Adrenal gland (tissue), 12 donors: ENCODE results near the gene TOR1AIP1. TPM values are rescaled to one million over a fixed set of nuclear protein-coding genes. Genes with fewer than 3 reads are reported as not detected.
A peak's percentile ranks its signal among the peaks of the same experiment; 100 is the strongest.

Experiments used
- DNase-seq, 7 donors: peaks; one replicate each; pipeline ENCODE4 v3.0.0-alpha.2; 2019 to 2020
- H3K27ac ChIP-seq, 5 donors: fragments of 200-600 bp; sonication (generic) in 4 of 5; 1 replicate in 3 of 5; 2 replicates in 2 of 5; pipeline versions ENCODE4 v1.5.1 to v1.8.0; 2016 to 2020; ENCODE audit warnings: mild to moderate bottlenecking in 1 of 5
- H3K27me3 ChIP-seq: fragments of 200-600 bp; 2 replicates; pipeline ENCODE4 v1.8.0; 2021
- H3K36me3 ChIP-seq, 2 donors: fragments of 200-600 bp; replicated peaks in 1 of 2; 1 replicate in 1 of 2; 2 replicates in 1 of 2; pipeline versions ENCODE4 v1.5.1 to v1.8.0; 2018 to 2022
- H3K4me1 ChIP-seq, 2 donors: fragments of 200-600 bp; replicated peaks in 1 of 2; 1 replicate in 1 of 2; 2 replicates in 1 of 2; pipeline versions ENCODE4 v1.5.1 to v1.8.0; 2018 to 2021
- H3K4me3 ChIP-seq, 4 donors: fragments of 200-600 bp; sonication (generic) in 3 of 4; one replicate each; pipeline ENCODE4 v1.5.1; 2016 to 2018
- H3K9me3 ChIP-seq, 3 donors: fragments of 200-600 bp; sonication (generic) in 1 of 3; replicated peaks in 1 of 3; 1 replicate in 2 of 3; 2 replicates in 1 of 3; pipeline versions ENCODE4 v1.5.1 to v1.8.0; 2016 to 2021
- CTCF ChIP-seq, 6 experiments: fragments of 450-650 bp in 4 of 6; fragments of 200-600 bp in 2 of 6; sonication (generic) in 1 of 6; IDR thresholded peaks; 1 replicate in 5 of 6; 2 replicates in 1 of 6; pipeline versions ENCODE4 v1.5.1 to v1.8.0; 2016 to 2021; ENCODE audit warnings: antibody characterized with exemption in 6 of 6, mild to moderate bottlenecking in 2 of 6, moderate library complexity in 1 of 6
- POLR2A ChIP-seq, 2 donors: fragments of 450-650 bp; IDR thresholded peaks; one replicate each; pipeline ENCODE4 v1.6.1; 2017; ENCODE audit warnings: antibody characterized with exemption in 2 of 2, mild to moderate bottlenecking in 2 of 2, moderate library complexity in 1 of 2
- WGBS, 4 donors: extraction: QIAGEN DNeasy Blood & Tissue Kit in 2 of 4; methylation state at CpG; one replicate each; pipeline versions ENCODE4 v1.1.5 to v1.1.7; 2013 to 2017; 5-methylcytosine and 5-hydroxymethylcytosine counted together
- intact Hi-C, 2 donors: fragments of 100-400 bp; cut with DNase I; formaldehyde crosslinking; loops; one replicate each; pipeline versions ENCODE4 v1.14.1 to v1.15.0; 2022 to 2023
- polyA plus RNA-seq, 3 donors: library from polyadenylated mRNA; stranded (reverse); fragments of 200-250 nt in 2 of 3; fragments of 350-450 nt in 1 of 3; fragmentation: Illumina TruSeq in 1 of 3; extraction: RNeasy Lipid Tissue Mini Kit (QIAGEN cat#74804) in 1 of 3; gene quantifications; one replicate each; pipeline ENCODE4 v1.2.3, GENCODE V29; 2013 to 2014
- total RNA-seq, 9 donors: library from RNA; depleted of rRNA in 4 of 9; stranded (reverse); fragments of >200 nt in 4 of 9; fragments of 120-200 nt in 1 of 9; fragmentation: NEBNext Ultra II Directional in 1 of 9; extraction: Animal tissue kit (Norgen Biotek cat#: 25700) in 1 of 9; gene quantifications; one replicate each; pipeline versions ENCODE4 v1.1.0 to v1.2.4, GENCODE V29; 2013 to 2023
- donor health status: healthy with polysubstance abuse.
- donor health status: Bipolar disorder and iron deficiency.
- donor health status: DM: yes; HTN: yes; CAD: no.
- donor health status: DM: no; HTN: no; CAD: no.
- donor health status: DM: no; HTN: no; CAD: no.
- donor health status: DM: yes; HTN: yes; CAD: no.

The TOR1AIP1 gene
- total and polyA plus RNA-seq, 12 donors, result 22.5 to 99.6 (median 58.1) TPM

- intact Hi-C loops, result no loop called here
Observed at GRCh38 chr1:179870870-179871269, 11.2 kb upstream of the TOR1AIP1 start.

GRCh38 chr1:179871940-179872339, 10.1 kb upstream of the TOR1AIP1 start:
- H3K4me3 ChIP-seq, result no peak overlapping the region
- no peak for DNase-seq
- H3K4me1 ChIP-seq, result peaks cover 29 to 61% of the 10 kb centered on the region in 2 donors
- intact Hi-C loops, result no loop called here
- H3K36me3 ChIP-seq, result peaks cover 0 to 27% of the 10 kb centered on the region in 2 donors
- H3K27ac ChIP-seq, result no peak overlapping the region
- H3K27me3 ChIP-seq, result no peaks in the 10 kb centered on the region
- TF ChIP-seq CTCF (IDR thresholded peaks at IDR 0.05) (no peak), POLR2A (IDR thresholded peaks at IDR 0.05) (no peak)
- no peaks in the 10 kb centered on the region for H3K9me3 ChIP-seq
- WGBS, 4 donors, result 61 to 89% (median 74%) methylated on average over 1 of the region's 1 CpG

More at GRCh38 chr1:179870870-179871269, 11.2 kb upstream of the TOR1AIP1 start:
- TF ChIP-seq CTCF (IDR thresholded peaks at IDR 0.05) (no peak), POLR2A (IDR thresholded peaks at IDR 0.05) (no peak)
- H3K27me3 ChIP-seq, result no peaks in the 10 kb centered on the region
- WGBS, 4 donors, result 96 to 100% (median 97%) methylated on average over 1 of the region's 1 CpG
- no peak overlapping the region for H3K27ac ChIP-seq
- H3K4me3 ChIP-seq, result no peak overlapping the region
- H3K4me1 ChIP-seq, result peaks cover 28 to 50% of the 10 kb centered on the region in 2 donors
- no peak for DNase-seq
- peaks cover 0 to 35% of the 10 kb centered on the region in 2 donors for H3K36me3 ChIP-seq
- H3K9me3 ChIP-seq, result no peaks in the 10 kb centered on the region

GRCh38 chr1:179872558-179872957, 9.5 kb upstream of the TOR1AIP1 start:
- no peak overlapping the region for H3K4me3 ChIP-seq
- intact Hi-C loops, result no loop called here
- H3K27ac ChIP-seq, result peak overlapping the region in 2 of 5 donors; percentile 21 to 34
- H3K9me3 ChIP-seq, result no peaks in the 10 kb centered on the region
- TF ChIP-seq POLR2A (IDR thresholded peaks at IDR 0.05) (no peak), CTCF (IDR thresholded peaks at IDR 0.05) (no peak)
- 86 to 89% (median 88%) methylated on average over 5 of the region's 5 CpGs for WGBS, 4 donors
- H3K4me1 ChIP-seq, result peaks cover 29 to 61% of the 10 kb centered on the region in 2 donors
- peaks cover 0 to 23% of the 10 kb centered on the region in 2 donors for H3K36me3 ChIP-seq
- no peaks in the 10 kb centered on the region for H3K27me3 ChIP-seq
- no peak for DNase-seq

- DNase-seq, result no peak
- WGBS, 4 donors, result 40 to 53% (median 51%) methylated on average over 2 of the region's 2 CpGs
- Histone ChIP-seq H3K27ac (peak overlapping the region in 4 of 5 donors; percentile 2 to 56 (median 34)), H3K36me3 (peaks cover 0 to 18% of the 10 kb centered on the region in 2 donors), H3K27me3 (no peaks in the 10 kb centered on the region), H3K4me3 (no peak overlapping the region), H3K9me3 (no peaks in the 10 kb centered on the region), H3K4me1 (peaks cover 29 to 65% of the 10 kb centered on the region in 2 donors)
- intact Hi-C loops, result no loop called here
- TF ChIP-seq CTCF (IDR thresholded peaks at IDR 0.05) (no peak), POLR2A (IDR thresholded peaks at IDR 0.05) (no peak)
Observed at GRCh38 chr1:179873438-179873851, 8.6 kb upstream of the TOR1AIP1 start.
